ENCODE results near the gene PDZRN3. TPM values are rescaled to one million over a fixed set of nuclear protein-coding genes. Genes with fewer than 3 reads are reported as not detected.
A peak's percentile ranks its signal among the peaks of the same experiment; 100 is the strongest.

The PDZRN3 gene
- total RNA-seq, 4 donors from 2014 or later, result 87.3 to 268 (median 107) TPM

DNA sequence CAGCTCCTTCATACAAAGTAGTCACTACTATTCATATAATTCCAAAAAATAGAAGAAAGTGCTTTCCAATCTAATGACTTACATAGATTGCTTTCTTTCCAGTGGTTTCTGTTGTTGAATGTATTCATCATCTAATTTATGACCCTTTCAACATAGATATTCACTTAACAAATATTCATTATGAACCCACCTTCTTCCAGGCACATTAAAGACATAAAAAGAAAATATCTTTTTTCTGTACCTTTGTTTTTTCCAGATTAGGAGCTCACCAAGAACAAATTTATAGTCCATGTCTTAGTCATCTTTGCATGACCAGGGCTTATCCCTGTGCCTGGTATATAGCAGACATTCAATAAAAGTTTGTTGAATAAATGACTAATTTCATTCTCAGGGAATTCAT is 32.4 kb upstream of the PDZRN3 start:
- no peaks in the 10 kb centered on the region for H3K27me3 ChIP-seq
- no peaks in the 10 kb centered on the region for H3K36me3 ChIP-seq
- no peak for TF ChIP-seq POLR2A (IDR thresholded peaks at IDR 0.05)
- peaks cover 0 to 5% of the 10 kb centered on the region in 2 donors for H3K4me1 ChIP-seq
- H3K27ac ChIP-seq, result peak overlapping the region; percentile 68 to 79
- no peak overlapping the region for H3K4me3 ChIP-seq
- intact Hi-C loops (cut with DNase I; ENCODE audit: low total_unique reads), result no loop called here
- no peak for DNase-seq
- no peaks in the 10 kb centered on the region for H3K9me3 ChIP-seq

DNA sequence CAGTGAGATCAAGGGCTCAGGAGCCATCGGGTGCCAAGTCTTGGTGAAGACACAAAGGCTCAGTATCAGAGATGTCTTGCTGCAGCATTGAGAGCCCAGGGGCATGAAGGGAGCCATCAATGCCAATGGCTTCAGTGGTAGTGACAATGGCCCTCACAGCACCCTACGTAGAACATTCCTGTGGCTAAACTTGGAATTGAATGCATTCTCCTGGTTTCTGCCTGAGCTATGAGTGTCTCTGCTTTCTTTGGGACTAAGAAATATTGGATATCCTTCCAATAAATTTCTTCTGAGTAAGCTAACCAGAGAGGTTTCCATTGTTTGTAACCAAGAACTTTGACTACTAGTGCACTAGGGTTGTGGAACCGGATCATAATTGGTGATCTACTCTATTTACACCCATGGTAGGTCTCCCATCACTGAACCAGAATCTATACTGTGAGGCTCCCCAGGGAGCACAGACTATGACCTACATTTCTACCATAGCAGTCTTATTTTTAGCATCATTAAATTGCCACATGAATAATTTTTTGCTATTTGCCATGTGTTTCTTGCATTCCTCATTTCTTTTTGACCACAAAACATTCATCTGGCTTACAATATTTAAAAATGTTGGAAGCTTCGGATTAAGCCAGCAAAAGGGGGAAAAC is 31.6 kb upstream of the PDZRN3 start:
- Histone ChIP-seq H3K4me1 (peaks cover 0 to 5% of the 10 kb centered on the region in 2 donors), H3K27ac (peak overlapping the region in 1 of 2 donors; percentile 10), H3K36me3 (no peaks in the 10 kb centered on the region), H3K9me3 (no peaks in the 10 kb centered on the region), H3K4me3 (no peak overlapping the region), H3K27me3 (no peaks in the 10 kb centered on the region)
- no peak for DNase-seq
- TF ChIP-seq POLR2A (IDR thresholded peaks at IDR 0.05), result no peak
- TF ChIP-seq, protein P1, sequence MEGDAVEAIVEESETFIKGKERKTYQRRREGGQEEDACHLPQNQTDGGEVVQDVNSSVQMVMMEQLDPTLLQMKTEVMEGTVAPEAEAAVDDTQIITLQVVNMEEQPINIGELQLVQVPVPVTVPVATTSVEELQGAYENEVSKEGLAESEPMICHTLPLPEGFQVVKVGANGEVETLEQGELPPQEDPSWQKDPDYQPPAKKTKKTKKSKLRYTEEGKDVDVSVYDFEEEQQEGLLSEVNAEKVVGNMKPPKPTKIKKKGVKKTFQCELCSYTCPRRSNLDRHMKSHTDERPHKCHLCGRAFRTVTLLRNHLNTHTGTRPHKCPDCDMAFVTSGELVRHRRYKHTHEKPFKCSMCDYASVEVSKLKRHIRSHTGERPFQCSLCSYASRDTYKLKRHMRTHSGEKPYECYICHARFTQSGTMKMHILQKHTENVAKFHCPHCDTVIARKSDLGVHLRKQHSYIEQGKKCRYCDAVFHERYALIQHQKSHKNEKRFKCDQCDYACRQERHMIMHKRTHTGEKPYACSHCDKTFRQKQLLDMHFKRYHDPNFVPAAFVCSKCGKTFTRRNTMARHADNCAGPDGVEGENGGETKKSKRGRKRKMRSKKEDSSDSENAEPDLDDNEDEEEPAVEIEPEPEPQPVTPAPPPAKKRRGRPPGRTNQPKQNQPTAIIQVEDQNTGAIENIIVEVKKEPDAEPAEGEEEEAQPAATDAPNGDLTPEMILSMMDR (IDR thresholded peaks at IDR 0.05), result no peak
- intact Hi-C loops (cut with DNase I; ENCODE audit: low total_unique reads), result no loop called here

DNA sequence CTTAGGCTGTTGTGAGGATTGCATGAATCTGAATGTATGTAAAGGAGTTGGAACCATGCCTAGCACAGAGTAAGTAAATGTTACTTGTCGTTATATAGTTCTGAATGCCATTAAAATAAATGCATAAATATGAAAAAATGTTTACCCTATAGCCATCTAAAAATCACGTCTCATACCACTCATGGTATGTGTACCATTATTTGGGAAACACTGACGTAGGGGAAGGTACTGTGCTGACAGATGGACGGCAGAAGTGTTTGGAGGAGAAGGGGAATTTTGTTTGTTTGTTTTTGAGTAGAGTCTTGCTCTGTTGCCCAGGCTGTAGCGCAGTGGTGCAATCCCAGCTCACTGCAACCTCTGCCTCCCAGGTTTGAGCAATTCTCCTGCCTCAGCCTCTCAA is 30.5 kb upstream of the PDZRN3 start:
- H3K27ac ChIP-seq, result no peak overlapping the region
- no peaks in the 10 kb centered on the region for H3K9me3 ChIP-seq
- intact Hi-C loops (cut with DNase I; ENCODE audit: low total_unique reads), result no loop called here
- peaks cover 0 to 5% of the 10 kb centered on the region in 2 donors for H3K4me1 ChIP-seq
- H3K36me3 ChIP-seq, result no peaks in the 10 kb centered on the region
- no peaks in the 10 kb centered on the region for H3K27me3 ChIP-seq
- no peak for DNase-seq
- H3K4me3 ChIP-seq, result no peak overlapping the region
- TF ChIP-seq, protein P1 (IDR thresholded peaks at IDR 0.05), result no peak
- TF ChIP-seq POLR2A (IDR thresholded peaks at IDR 0.05), result no peak

DNA sequence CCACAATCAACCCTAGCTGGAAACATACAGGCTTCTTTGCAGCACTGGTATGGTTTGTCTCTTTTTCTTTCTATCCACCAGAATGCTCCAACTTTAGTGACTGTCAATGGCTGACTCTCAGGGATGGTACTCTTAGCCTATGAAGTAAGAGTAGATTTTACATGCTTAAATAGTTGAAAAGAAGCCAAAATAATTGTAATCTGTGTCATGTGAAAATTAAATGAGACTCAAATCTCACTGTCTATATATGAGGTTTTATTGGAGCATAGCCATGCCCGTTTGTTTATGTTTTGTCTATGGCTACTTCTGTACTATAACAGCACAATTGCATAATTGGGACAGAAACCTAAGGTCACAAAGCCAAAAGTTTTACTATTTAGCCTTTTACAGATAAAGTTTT is 29.1 kb upstream of the PDZRN3 start:
- H3K4me1 ChIP-seq, result peaks cover 0 to 5% of the 10 kb centered on the region in 2 donors
- H3K36me3 ChIP-seq, result no peaks in the 10 kb centered on the region
- H3K9me3 ChIP-seq, result no peaks in the 10 kb centered on the region
- TF ChIP-seq POLR2A (IDR thresholded peaks at IDR 0.05), result no peak
- TF ChIP-seq, protein P1 (IDR thresholded peaks at IDR 0.05), result no peak
- intact Hi-C loops (cut with DNase I; ENCODE audit: low total_unique reads), result no loop called here
- DNase-seq, result no peak
- no peaks in the 10 kb centered on the region for H3K27me3 ChIP-seq
- no peak overlapping the region for H3K4me3 ChIP-seq
- H3K27ac ChIP-seq, result no peak overlapping the region

DNA sequence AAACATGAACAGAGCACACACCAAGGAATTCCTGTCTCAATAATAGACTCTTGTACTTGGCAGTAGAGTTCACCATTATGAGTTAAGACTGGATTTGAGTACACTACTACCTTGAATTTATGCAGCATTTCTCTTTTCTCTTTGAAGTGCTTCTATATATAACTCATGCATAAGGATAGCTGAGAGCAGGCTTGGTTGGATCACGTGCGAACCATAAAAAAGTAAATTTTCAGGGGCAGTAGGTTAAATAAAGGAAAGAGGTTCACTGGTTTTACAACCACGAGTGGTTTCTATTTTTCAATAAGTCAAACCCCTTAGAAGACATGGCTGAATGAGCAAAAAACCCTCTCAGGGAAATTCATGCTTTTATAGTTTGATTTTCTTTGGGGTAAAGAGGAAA is 28.6 kb upstream of the PDZRN3 start:
- Histone ChIP-seq H3K36me3 (no peaks in the 10 kb centered on the region), H3K4me3 (no peak overlapping the region), H3K9me3 (no peaks in the 10 kb centered on the region), H3K4me1 (peaks cover 0 to 5% of the 10 kb centered on the region in 2 donors), H3K27me3 (no peaks in the 10 kb centered on the region), H3K27ac (no peak overlapping the region)
- no peak for DNase-seq
- intact Hi-C loops (cut with DNase I; ENCODE audit: low total_unique reads), result no loop called here
- TF ChIP-seq, protein P1 (IDR thresholded peaks at IDR 0.05), result no peak
- no peak for TF ChIP-seq POLR2A (IDR thresholded peaks at IDR 0.05)
